ENCODE data around the gene CPSF2. TPM values are rescaled to one million over a fixed set of nuclear protein-coding genes. Genes with fewer than 3 reads are reported as not detected.

The CPSF2 gene
- total and polyA plus RNA-seq, 10 of the 15 experiments (the other 5 are each of a cell fraction or from before 2014, with no cell fraction given), result 18.2 to 71.8 (median 47.0) TPM

- TF ChIP-seq ATF2 (IDR thresholded peaks at IDR 0.05; ENCODE audit: low read length) (no peak), ESRRA (IDR thresholded peaks at IDR 0.05; ENCODE audit: low read length) (no peak), CTCF (IDR thresholded peaks at IDR 0.05 in 2 of 3, conservative IDR thresholded peaks at IDR 0.05 in 1 of 3; ENCODE audit: control insufficient read depth in 2 of 3, extremely low read depth in 1 of 3, insufficient read depth in 1 of 3, low read depth in 3 of 3, low read length in 3 of 3) (no peak), POLR2AphosphoS2 (IDR thresholded peaks at IDR 0.05; ENCODE audit: low read depth, low read length) (no peak), MTA2 (IDR thresholded peaks at IDR 0.05; ENCODE audit: low read depth) (no peak), E2F8 (IDR thresholded peaks at IDR 0.05; ENCODE audit: low read depth, partially characterized antibody) (no peak)
These were observed 96.2 kb downstream of the CPSF2 start (continued) for GRCh38 chr14:92217936-92218335.

Other genes starting within 250 kb of the CPSF2 start
- gene FBLN5, start 174.3 kb upstream of the CPSF2 start, total RNA-seq (2014; rRNA removed), result 0.05 and 0.45 TPM in 2 replicates
- gene FBLN5, start 174.3 kb upstream of the CPSF2 start, total RNA-seq (2014; rRNA removed; fragmentation: Illumina TruSeq; extraction: Trizol), result 0.13 and 0.14 TPM in 2 replicates
- 0.28 and 0.64 TPM in 2 replicates for gene FBLN5, start 174.3 kb upstream of the CPSF2 start, total RNA-seq (2021)
- gene FBLN5, start 174.3 kb upstream of the CPSF2 start, polyA plus RNA-seq (2011; rRNA removed), result 0.43 and 0.64 TPM in 2 replicates
- 0.16 and 0.22 TPM in 2 replicates for gene FBLN5, start 174.3 kb upstream of the CPSF2 start, polyA plus RNA-seq (2014; fragmentation: Illumina TruSeq; extraction: Trizol)
- gene FBLN5, start 174.3 kb upstream of the CPSF2 start, polyA plus RNA-seq (2014; fragmentation: Nextera tagmentation; extraction: Ambion mirVana), result under 1 TPM; 0.03 to 0.13 TPM
- gene FBLN5, start 174.3 kb upstream of the CPSF2 start, polyA plus RNA-seq (2014; rRNA removed), result 0.11 and 0.26 TPM in 2 replicates
- gene FBLN5, start 174.3 kb upstream of the CPSF2 start, polyA plus RNA-seq (2016; fragmentation: Nextera tagmentation; extraction: Ambion mirVana), result under 1 TPM; 0.23 to 0.29 TPM
- 12.8 and 17.2 TPM in 2 replicates for gene TRIP11, start 81.9 kb upstream of the CPSF2 start, total RNA-seq (2014; rRNA removed)
- 21.8 and 22.3 TPM in 2 replicates for gene TRIP11, start 81.9 kb upstream of the CPSF2 start, total RNA-seq (2014; rRNA removed; fragmentation: Illumina TruSeq; extraction: Trizol)
- gene TRIP11, start 81.9 kb upstream of the CPSF2 start, total RNA-seq (2021), result 30.5 and 33.7 TPM in 2 replicates
- 17.5 and 23.4 TPM in 2 replicates for gene TRIP11, start 81.9 kb upstream of the CPSF2 start, polyA plus RNA-seq (2011; rRNA removed)
- gene TRIP11, start 81.9 kb upstream of the CPSF2 start, polyA plus RNA-seq (2014; fragmentation: Illumina TruSeq; extraction: Trizol), result 14.8 and 18.8 TPM in 2 replicates
- 10 to 100 TPM in 1 of 2 experiments, 1 to 10 TPM in 1; 7.1 to 32.0 TPM for gene TRIP11, start 81.9 kb upstream of the CPSF2 start, polyA plus RNA-seq (2014; fragmentation: Nextera tagmentation; extraction: Ambion mirVana)
- 5.2 and 5.3 TPM in 2 replicates for gene TRIP11, start 81.9 kb upstream of the CPSF2 start, polyA plus RNA-seq (2014; rRNA removed)
- gene TRIP11, start 81.9 kb upstream of the CPSF2 start, polyA plus RNA-seq (2016; fragmentation: Nextera tagmentation; extraction: Ambion mirVana), result 10 to 100 TPM; 43.1 to 46.1 TPM
- 15.6 and 26.1 TPM in 2 replicates for gene ATXN3, start 15.4 kb upstream of the CPSF2 start, total RNA-seq (2014; rRNA removed)
- 16.5 and 19.1 TPM in 2 replicates for gene ATXN3, start 15.4 kb upstream of the CPSF2 start, total RNA-seq (2014; rRNA removed; fragmentation: Illumina TruSeq; extraction: Trizol)
- gene ATXN3, start 15.4 kb upstream of the CPSF2 start, total RNA-seq (2021), result 20.2 and 20.4 TPM in 2 replicates
- 26.3 and 43.1 TPM in 2 replicates for gene ATXN3, start 15.4 kb upstream of the CPSF2 start, polyA plus RNA-seq (2011; rRNA removed)
- gene ATXN3, start 15.4 kb upstream of the CPSF2 start, polyA plus RNA-seq (2014; fragmentation: Illumina TruSeq; extraction: Trizol), result 15.1 and 22.0 TPM in 2 replicates
- 10 to 100 TPM; 17.0 to 21.6 TPM for gene ATXN3, start 15.4 kb upstream of the CPSF2 start, polyA plus RNA-seq (2014; fragmentation: Nextera tagmentation; extraction: Ambion mirVana)
- 15.3 and 17.9 TPM in 2 replicates for gene ATXN3, start 15.4 kb upstream of the CPSF2 start, polyA plus RNA-seq (2014; rRNA removed)
- gene ATXN3, start 15.4 kb upstream of the CPSF2 start, polyA plus RNA-seq (2016; fragmentation: Nextera tagmentation; extraction: Ambion mirVana), result 10 to 100 TPM; 27.2 to 27.3 TPM
- 301 and 360 TPM in 2 replicates for gene NDUFB1, start 263 bp upstream of the CPSF2 start, total RNA-seq (2014; rRNA removed)
- 346 and 374 TPM in 2 replicates for gene NDUFB1, start 263 bp upstream of the CPSF2 start, total RNA-seq (2014; rRNA removed; fragmentation: Illumina TruSeq; extraction: Trizol)
- gene NDUFB1, start 263 bp upstream of the CPSF2 start, total RNA-seq (2021), result 132 and 135 TPM in 2 replicates
- gene NDUFB1, start 263 bp upstream of the CPSF2 start, polyA plus RNA-seq (2011; rRNA removed), result 490 and 558 TPM in 2 replicates
- 519 and 568 TPM in 2 replicates for gene NDUFB1, start 263 bp upstream of the CPSF2 start, polyA plus RNA-seq (2014; fragmentation: Illumina TruSeq; extraction: Trizol)
- gene NDUFB1, start 263 bp upstream of the CPSF2 start, polyA plus RNA-seq (2014; fragmentation: Nextera tagmentation; extraction: Ambion mirVana), result 100 to 1,000 TPM; 626 to 780 TPM
- gene NDUFB1, start 263 bp upstream of the CPSF2 start, polyA plus RNA-seq (2014; rRNA removed), result 618 and 919 TPM in 2 replicates
- gene NDUFB1, start 263 bp upstream of the CPSF2 start, polyA plus RNA-seq (2016; fragmentation: Nextera tagmentation; extraction: Ambion mirVana), result 100 to 1,000 TPM; 602 to 632 TPM
- under 0.01 TPM in 1 of 2 replicates, not detected in the other for gene SLC24A4, start 201.2 kb downstream of the CPSF2 start, total RNA-seq (2014; rRNA removed)
- gene SLC24A4, start 201.2 kb downstream of the CPSF2 start, total RNA-seq (2014; rRNA removed; fragmentation: Illumina TruSeq; extraction: Trizol), result 0.04 TPM in 1 of 2 replicates, not detected in the other
- not detected in 2 replicates for gene SLC24A4, start 201.2 kb downstream of the CPSF2 start, total RNA-seq (2021)
- gene SLC24A4, start 201.2 kb downstream of the CPSF2 start, polyA plus RNA-seq (2011; rRNA removed), result 0.22 and 0.46 TPM in 2 replicates
- gene SLC24A4, start 201.2 kb downstream of the CPSF2 start, polyA plus RNA-seq (2014; fragmentation: Illumina TruSeq; extraction: Trizol), result under 0.01 TPM in 1 of 2 replicates, not detected in the other
- gene SLC24A4, start 201.2 kb downstream of the CPSF2 start, polyA plus RNA-seq (2014; fragmentation: Nextera tagmentation; extraction: Ambion mirVana), result not detected
- 0.09 TPM in 1 of 2 replicates, not detected in the other for gene SLC24A4, start 201.2 kb downstream of the CPSF2 start, polyA plus RNA-seq (2014; rRNA removed)
- not detected for gene SLC24A4, start 201.2 kb downstream of the CPSF2 start, polyA plus RNA-seq (2016; fragmentation: Nextera tagmentation; extraction: Ambion mirVana)

All from GM12878 (cell line).